Activated CD8-positive, alpha-beta memory T cell treated with anti-CD3 and anti-CD28 coated beads, Interleukin-2, amount 10 ng/mL, durations not matched to agents 7 days and 5 days (primary cell): Measurements from ENCODE around the gene C9orf40. TPM values are rescaled to one million over a fixed set of nuclear protein-coding genes. Genes with fewer than 3 reads are reported as not detected.
A peak's percentile ranks its signal among the peaks of the same experiment; 100 is the strongest.

Experiments used
- ATAC-seq: fragments of 150-1000 bp; cut with Tn5 transposase; one replicate; pipeline ENCODE4 v1.10.0; 2021; ENCODE audit warnings: moderate library complexity
- CTCF ChIA-PET: fragments of 350-600 bp; sonication (Branson Sonifier 250); formaldehyde crosslinking; loops from one replicate; lab custom pipeline; 2021; ENCODE audit warnings: antibody characterized with exemption; lab: Charles Lee
- DNase-seq: peaks from one replicate; pipeline ENCODE4 v3.0.0-alpha.2; 2020
- H3K27ac Mint-ChIP-seq: one replicate; pipeline ENCODE4 v1.8.0; 2021; ENCODE audit warnings: mild to moderate bottlenecking, mixed read lengths
- H3K27me3 Mint-ChIP-seq: one replicate; pipeline ENCODE4 v1.8.0; 2021; ENCODE audit warnings: mixed read lengths
- H3K36me3 Mint-ChIP-seq: one replicate; pipeline ENCODE4 v1.8.0; 2021; ENCODE audit warnings: mild to moderate bottlenecking, mixed read lengths
- H3K4me1 Mint-ChIP-seq: one replicate; pipeline ENCODE4 v1.8.0; 2021; ENCODE audit warnings: mixed read lengths
- H3K4me3 Mint-ChIP-seq: one replicate; pipeline ENCODE4 v1.8.0; 2021; ENCODE audit warnings: mild to moderate bottlenecking, moderate library complexity, mixed read lengths
- H3K9me3 Mint-ChIP-seq: one replicate; pipeline ENCODE4 v1.8.0; 2022; ENCODE audit warnings: low read depth, mixed read lengths
- total RNA-seq, 2 experiments: library from RNA; stranded (reverse); gene quantifications; one replicate each; pipeline ENCODE4 v1.2.3, GENCODE V29; 2021

Gene C9orf40, protein sequence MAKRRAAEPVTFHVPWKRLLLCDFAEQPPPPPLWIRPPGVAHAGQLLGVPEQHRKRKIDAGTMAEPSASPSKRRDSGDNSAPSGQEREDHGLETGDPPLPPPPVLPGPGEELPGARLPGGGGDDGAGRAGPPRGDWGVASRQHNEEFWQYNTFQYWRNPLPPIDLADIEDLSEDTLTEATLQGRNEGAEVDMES
- 10 to 100 TPM; 19.0 to 25.5 TPM for total RNA-seq

DNA sequence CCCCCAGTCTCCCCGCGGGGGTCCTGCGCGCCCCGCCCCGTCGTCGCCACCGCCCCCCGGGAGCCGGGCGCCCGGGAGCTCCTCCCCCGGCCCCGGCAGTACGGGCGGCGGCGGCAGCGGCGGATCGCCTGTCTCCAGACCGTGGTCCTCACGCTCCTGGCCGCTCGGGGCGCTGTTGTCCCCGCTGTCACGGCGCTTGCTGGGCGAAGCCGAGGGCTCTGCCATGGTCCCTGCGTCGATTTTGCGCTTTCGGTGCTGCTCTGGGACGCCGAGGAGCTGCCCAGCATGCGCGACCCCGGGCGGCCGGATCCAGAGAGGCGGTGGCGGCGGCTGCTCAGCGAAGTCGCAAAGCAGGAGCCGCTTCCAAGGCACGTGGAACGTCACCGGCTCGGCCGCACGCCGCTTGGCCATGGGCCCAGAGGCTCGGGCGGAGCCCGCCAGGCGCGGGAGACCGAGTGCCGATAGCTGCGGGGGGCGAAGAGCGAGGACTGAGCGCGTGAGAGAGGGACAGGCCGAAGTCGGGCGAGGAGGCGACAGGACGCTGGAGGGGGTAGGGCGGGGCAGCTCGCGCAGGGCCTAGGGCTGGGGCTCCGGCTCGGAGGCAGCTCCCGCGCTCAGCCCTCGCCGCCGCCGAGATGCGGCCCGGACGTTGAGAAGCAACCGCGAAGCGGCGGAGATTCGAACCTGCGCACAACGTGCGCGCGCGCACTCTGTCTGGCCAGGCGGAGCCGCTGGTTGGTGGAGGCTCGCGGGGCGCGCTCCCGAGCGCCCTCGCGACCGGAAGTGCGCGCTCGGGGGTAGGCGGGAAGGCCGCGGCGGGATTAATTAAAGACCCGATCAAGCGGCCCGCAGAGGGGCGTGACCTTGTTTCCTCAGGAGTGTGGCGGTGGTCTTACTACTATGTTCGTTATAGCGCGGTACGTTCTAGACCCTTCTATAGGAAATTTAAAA is at the start of gene C9orf40:
Gene C9orf40 (minus strand): TSS at position 712 of the 951 bp plus-strand sequence. CDS start 301 bp downstream, at position 411.
- ATAC-seq: peak; percentile 93
- CTCF ChIA-PET: interaction anchor here (0.8 to 7.4 kb wide), 29 partner anchors 9 to 1819 kb away, joined by 3 to 51 read pairs (median 4); partner anchors contain the start of genes CARNMT1, NMRK1 and OSTF1
- Mint-ChIP-seq H3K9me3 (no peaks in the 10 kb centered on the region), H3K4me1 (peaks cover 45% of the 10 kb centered on the region), H3K27me3 (no peaks in the 10 kb centered on the region), H3K4me3 (peak within 1 kb of the TSS; percentile 98), H3K27ac (peak within 1 kb of the TSS; percentile 97), H3K36me3 (peaks cover 12% of the 10 kb centered on the region)
- DNase-seq: peak; percentile 94

GRCh38 chr9:75001719-75002421 is 49.2 kb upstream of the C9orf40 start:
- H3K27me3 Mint-ChIP-seq: no peaks in the 10 kb centered on the region
- no peak overlapping the region for H3K27ac Mint-ChIP-seq
- H3K36me3 Mint-ChIP-seq: peaks cover 16% of the 10 kb centered on the region
- no peak overlapping the region for H3K4me3 Mint-ChIP-seq
- H3K4me1 Mint-ChIP-seq: peaks cover 5% of the 10 kb centered on the region
- ATAC-seq (peak; percentile 89), DNase-seq (no peak)
- CTCF ChIA-PET: interaction anchor here (0.5 to 8.2 kb wide), 8 partner anchors 10 to 227 kb away, joined by 3 to 104 read pairs (median 3); partner anchors contain the start of gene CARNMT1
- no peaks in the 10 kb centered on the region for H3K9me3 Mint-ChIP-seq

GRCh38 chr9:75000835-75001234 is 48.1 kb upstream of the C9orf40 start:
- ATAC-seq (no peak), DNase-seq (no peak)
- Mint-ChIP-seq H3K27me3 (no peaks in the 10 kb centered on the region), H3K4me3 (no peak overlapping the region), H3K36me3 (peaks cover 19% of the 10 kb centered on the region), H3K9me3 (no peaks in the 10 kb centered on the region), H3K4me1 (peaks cover 5% of the 10 kb centered on the region), H3K27ac (no peak overlapping the region)
- CTCF ChIA-PET: interaction anchor here (0.5 to 8.2 kb wide), 4 partner anchors 27 to 226 kb away, joined by 3 to 104 read pairs (median 7); partner anchors contain the start of gene CARNMT1

DNA sequence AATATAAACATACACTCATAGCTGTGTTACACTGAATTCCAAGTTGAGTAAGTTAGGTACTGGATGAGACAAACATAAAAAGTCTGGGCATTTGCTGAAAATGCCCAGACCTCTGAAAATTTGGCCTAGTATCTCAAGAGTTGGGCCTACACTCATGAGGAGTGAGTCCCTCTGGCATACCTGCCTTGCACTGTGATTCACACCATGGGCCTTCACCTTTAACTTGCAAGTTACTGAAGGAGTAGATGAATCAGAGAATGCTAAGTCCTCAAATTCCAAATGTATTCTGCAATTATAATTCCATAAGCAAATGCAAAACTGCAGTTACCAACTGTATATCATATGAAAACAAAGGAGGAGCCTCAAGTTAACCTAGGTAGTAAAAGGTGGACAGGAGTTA is 32.3 kb upstream of the C9orf40 start:
- H3K9me3 Mint-ChIP-seq: no peaks in the 10 kb centered on the region
- no peak for DNase-seq
- H3K36me3 Mint-ChIP-seq: peaks cover 27% of the 10 kb centered on the region
- no peaks in the 10 kb centered on the region for H3K27me3 Mint-ChIP-seq
- ATAC-seq: no peak
- CTCF ChIA-PET: interaction anchor here (0.9 to 2.1 kb wide), 2 partner anchors 33 to 214 kb away, joined by 4 read pairs; partner anchors contain the start of gene C9orf40
- H3K4me3 Mint-ChIP-seq: no peak overlapping the region
- no peaks in the 10 kb centered on the region for H3K4me1 Mint-ChIP-seq
- H3K27ac Mint-ChIP-seq: no peak overlapping the region

GRCh38 chr9:74983709-74984108 is 31.0 kb upstream of the C9orf40 start:
- ATAC-seq (no peak), DNase-seq (no peak)
- Mint-ChIP-seq H3K27ac (no peak overlapping the region), H3K4me1 (no peaks in the 10 kb centered on the region), H3K27me3 (no peaks in the 10 kb centered on the region), H3K4me3 (no peak overlapping the region), H3K9me3 (no peaks in the 10 kb centered on the region), H3K36me3 (peaks cover 26% of the 10 kb centered on the region)
- CTCF ChIA-PET: interaction anchor here (2.1 kb wide), 1 partner anchor 32 kb away, joined by 4 read pairs; the partner anchor contains the start of gene C9orf40

GRCh38 chr9:74979844-74980243 is 27.1 kb upstream of the C9orf40 start:
- DNase-seq (no peak), ATAC-seq (no peak)
- CTCF ChIA-PET: interaction anchor here (0.7 kb wide), 1 partner anchor 28 kb away, joined by 4 read pairs; the partner anchor contains the start of gene C9orf40
- no peak overlapping the region for H3K27ac Mint-ChIP-seq
- H3K4me1 Mint-ChIP-seq: no peaks in the 10 kb centered on the region
- peaks cover 5% of the 10 kb centered on the region for H3K9me3 Mint-ChIP-seq
- H3K4me3 Mint-ChIP-seq: no peak overlapping the region
- no peaks in the 10 kb centered on the region for H3K27me3 Mint-ChIP-seq
- peaks cover 33% of the 10 kb centered on the region for H3K36me3 Mint-ChIP-seq

DNA sequence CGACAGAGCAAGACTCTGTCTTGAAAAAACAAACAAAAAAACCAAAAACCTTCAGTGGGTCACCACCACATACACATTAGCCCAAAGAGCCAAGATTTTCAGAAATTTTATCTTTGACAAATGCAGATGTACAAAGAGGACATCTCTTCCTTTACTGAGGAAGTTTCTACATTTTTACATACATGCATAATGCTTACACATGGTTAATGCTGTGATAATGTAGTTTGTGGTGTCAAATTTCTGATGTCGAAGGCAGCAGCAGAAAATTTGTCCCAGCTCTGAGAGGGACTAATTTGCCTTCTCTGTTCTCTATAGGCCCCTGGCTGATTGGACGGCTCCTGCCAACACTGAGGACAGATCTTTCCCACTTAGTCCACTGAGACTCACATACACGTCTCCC is 24.6 kb upstream of the C9orf40 start:
- no peaks in the 10 kb centered on the region for H3K27me3 Mint-ChIP-seq
- DNase-seq: no peak
- no peaks in the 10 kb centered on the region for H3K4me1 Mint-ChIP-seq
- CTCF ChIA-PET: no interaction called here
- peaks cover 31% of the 10 kb centered on the region for H3K36me3 Mint-ChIP-seq
- H3K4me3 Mint-ChIP-seq: no peak overlapping the region
- peaks cover 5% of the 10 kb centered on the region for H3K9me3 Mint-ChIP-seq
- H3K27ac Mint-ChIP-seq: no peak overlapping the region
- no peak for ATAC-seq

GRCh38 chr9:74975538-74975937 is 22.8 kb upstream of the C9orf40 start:
- no peak overlapping the region for H3K27ac Mint-ChIP-seq
- peaks cover 35% of the 10 kb centered on the region for H3K36me3 Mint-ChIP-seq
- CTCF ChIA-PET: no interaction called here
- no peaks in the 10 kb centered on the region for H3K4me1 Mint-ChIP-seq
- ATAC-seq: no peak
- peaks cover 5% of the 10 kb centered on the region for H3K9me3 Mint-ChIP-seq
- no peaks in the 10 kb centered on the region for H3K27me3 Mint-ChIP-seq
- no peak overlapping the region for H3K4me3 Mint-ChIP-seq
- no peak for DNase-seq

- CTCF ChIA-PET: no interaction called here
- no peak overlapping the region for H3K27ac Mint-ChIP-seq
- H3K9me3 Mint-ChIP-seq: peaks cover 5% of the 10 kb centered on the region
- H3K36me3 Mint-ChIP-seq: peaks cover 29% of the 10 kb centered on the region
- no peaks in the 10 kb centered on the region for H3K27me3 Mint-ChIP-seq
- no peak overlapping the region for H3K4me3 Mint-ChIP-seq
- no peaks in the 10 kb centered on the region for H3K4me1 Mint-ChIP-seq
- no peak for ATAC-seq
- no peak for DNase-seq
These were observed 21.8 kb upstream of the C9orf40 start for GRCh38 chr9:74974558-74974957.

- ATAC-seq (no peak), DNase-seq (no peak)
- no peaks in the 10 kb centered on the region for H3K4me1 Mint-ChIP-seq
- peaks cover 28% of the 10 kb centered on the region for H3K36me3 Mint-ChIP-seq
- CTCF ChIA-PET: interaction anchor here (0.8 kb wide), 1 partner anchor 53 kb away, joined by 3 read pairs; no protein-coding TSS in a partner anchor
- no peak overlapping the region for H3K4me3 Mint-ChIP-seq
- no peaks in the 10 kb centered on the region for H3K27me3 Mint-ChIP-seq
- H3K9me3 Mint-ChIP-seq: peaks cover 5% of the 10 kb centered on the region
- H3K27ac Mint-ChIP-seq: no peak overlapping the region
These were observed 21.0 kb upstream of the C9orf40 start for GRCh38 chr9:74973714-74974113.

DNA sequence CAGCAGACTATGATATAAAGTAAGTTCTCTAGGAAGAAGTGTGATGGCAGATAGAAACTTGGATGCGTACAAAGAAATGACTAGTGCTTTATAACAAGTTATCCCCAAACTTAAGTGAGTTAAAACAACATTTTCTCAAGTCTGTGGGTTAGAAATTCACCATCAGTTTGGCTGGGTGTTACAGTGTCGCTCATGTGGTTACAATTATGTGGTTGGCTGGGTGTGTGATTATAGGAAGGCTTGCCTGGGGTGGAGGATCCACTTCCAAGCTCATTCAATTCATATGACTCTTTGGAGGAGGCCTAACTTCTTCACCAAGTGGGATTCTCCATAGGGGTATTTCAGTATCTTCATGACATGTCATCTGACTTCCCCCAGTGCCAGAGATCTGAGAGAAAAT is 10.3 kb upstream of the C9orf40 start:
- Mint-ChIP-seq H3K4me1 (peaks cover 4% of the 10 kb centered on the region), H3K27ac (no peak overlapping the region), H3K9me3 (peaks cover 5% of the 10 kb centered on the region), H3K27me3 (no peaks in the 10 kb centered on the region), H3K36me3 (peaks cover 34% of the 10 kb centered on the region), H3K4me3 (no peak overlapping the region)
- ATAC-seq: no peak
- CTCF ChIA-PET: interaction anchor here (2.2 kb wide), 1 partner anchor 11 kb away, joined by 5 read pairs; the partner anchor contains the start of gene C9orf40
- DNase-seq: no peak

DNA sequence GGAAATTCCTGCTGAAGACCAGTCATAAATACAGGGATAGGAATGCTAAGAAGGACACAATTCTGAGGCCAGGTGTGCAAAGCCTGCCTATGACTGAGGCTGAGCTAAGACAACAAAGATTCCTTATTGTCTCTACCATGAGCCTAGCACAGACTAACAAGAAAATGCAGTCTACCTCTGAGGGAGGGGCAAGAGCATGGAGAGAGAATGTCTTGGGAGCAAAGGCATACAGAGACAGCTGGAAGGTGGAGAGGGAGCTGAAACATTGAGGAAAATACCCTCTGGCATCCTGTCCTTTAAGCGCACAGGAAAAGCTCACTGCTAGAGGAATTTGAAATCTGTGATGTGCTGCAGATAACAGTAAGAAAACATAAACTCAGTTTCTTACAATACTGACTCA is 8.8 kb upstream of the C9orf40 start:
- ATAC-seq (no peak), DNase-seq (no peak)
- Mint-ChIP-seq H3K36me3 (peaks cover 32% of the 10 kb centered on the region), H3K9me3 (peaks cover 5% of the 10 kb centered on the region), H3K4me3 (no peak overlapping the region), H3K4me1 (peaks cover 7% of the 10 kb centered on the region), H3K27me3 (no peaks in the 10 kb centered on the region), H3K27ac (no peak overlapping the region)
- CTCF ChIA-PET: interaction anchor here (0.6 to 2.2 kb wide), 3 partner anchors 9 to 190 kb away, joined by 3 to 5 read pairs (median 4); partner anchors contain the start of gene C9orf40
